ENCODE results near the gene HOXA4. TPM values are rescaled to one million over a fixed set of nuclear protein-coding genes. Genes with fewer than 3 reads are reported as not detected.

HOXA4 gene
- total and polyA plus RNA-seq, 10 of the 15 experiments (the other 5 are each of a cell fraction or from before 2014, with no cell fraction given) = 0.07 TPM; not detected in 9

GRCh38 chr7:27095897-27096767 is 34.4 kb downstream of the HOXA4 start, which contains the start of gene HOXA1:
HOXA1 (minus strand) TSS chr7:27096000; CDS start chr7:27095912, 88 bp downstream.
- RAD21 ChIA-PET (ENCODE audit: unreplicated experiment) = interaction anchor here (0.6 to 2.4 kb wide), 17 partner anchors 9 to 406 kb away, joined by 3 to 23 read pairs (median 4); partner anchors contain the start of gene SKAP2
- in situ Hi-C loops (cut with MboI) (no loop called here), intact Hi-C loops (cut with micrococcal nuclease; ENCODE audit: unreplicated experiment) (loop anchor here (2.0 kb wide), 1 partner anchor 239 kb away; no protein-coding TSS in a partner anchor)
- peak; percentile 48 for DNase-seq (ENCODE audit: low read depth, low spot score)
- no peaks in the 10 kb centered on the region for H3K9me3 ChIP-seq (replicated peaks; ENCODE audit: control insufficient read depth, insufficient read depth, low read length)
- POLR2A ChIA-PET = interaction anchor here (0.7 to 2.5 kb wide), 7 partner anchors 11 to 412 kb away, joined by 3 to 15 read pairs (median 4); partner anchors contain the start of gene SKAP2
- SMC1A ChIA-PET (ENCODE audit: uncharacterized antibody, unreplicated experiment) = interaction anchor here (0.6 to 7.9 kb wide), 10 partner anchors 10 to 242 kb away, joined by 3 to 110 read pairs (median 4); no protein-coding TSS in a partner anchor
- H3K36me3 ChIP-seq (ENCODE audit: control insufficient read depth in 2 of 2, insufficient read depth in 2 of 2, low read length in 1 of 2) = no peaks in the 10 kb centered on the region
- H3K79me2 ChIP-seq (ENCODE audit: control insufficient read depth, insufficient read depth, low read length) = no peaks in the 10 kb centered on the region
- FAIRE-seq = peak; percentile 83
- no peak within 1 kb of the TSS for H3K27ac ChIP-seq (ENCODE audit: control insufficient read depth, insufficient read depth)
- WGBS (ENCODE audit: insufficient coverage, insufficient replicate concordance, low lambda C conversion rate, missing lambda C conversion rate) = under 1% methylated on average over 60 of the region's 68 CpGs
- peak; percentile 92 for ATAC-seq
- peak within 1 kb of the TSS; percentile 82 for H2AFZ ChIP-seq (ENCODE audit: control insufficient read depth, low read depth, low read length)
- peak within 1 kb of the TSS; percentile 56 for H3K9ac ChIP-seq (ENCODE audit: control insufficient read depth, insufficient read depth, low read length)
- H3K4me1 ChIP-seq (ENCODE audit: control insufficient read depth, insufficient read depth, low read length) = peaks cover 6% of the 10 kb centered on the region
- BruUV-seq (replicated peaks) = TSS peak; percentile 63
- peak within 1 kb of the TSS; percentile 92 for H3K4me3 ChIP-seq
- H3K4me2 ChIP-seq (ENCODE audit: control insufficient read depth, insufficient read depth) = peak within 1 kb of the TSS; percentile 94
- CTCF ChIA-PET = interaction anchor here (0.6 to 2.2 kb wide), 10 partner anchors 9 to 416 kb away, joined by 3 to 10 read pairs (median 4); partner anchors contain the start of gene HOXA3
- H4K20me1 ChIP-seq (ENCODE audit: control insufficient read depth, insufficient read depth) = no peaks in the 10 kb centered on the region
- peaks cover 0 to 7% of the 10 kb centered on the region in 2 experiments; a peak in 3 of 4 replicates for H3K27me3 ChIP-seq (replicated peaks in 1 of 2; ENCODE audit: control insufficient read depth in 2 of 2, insufficient read depth in 2 of 2, low read length in 1 of 2)
- TF ChIP-seq ZNF274 (IDR thresholded peaks at IDR 0.05; ENCODE audit: insufficient read depth, insufficient read length) (no peak), CREB1 (IDR thresholded peaks at IDR 0.05; ENCODE audit: low read depth) (peak; percentile 21; the same call in 1 of the 2 replicates), SMC3 (IDR thresholded peaks at IDR 0.05; ENCODE audit: borderline replicate concordance, low read length) (no peak), NRF1 (conservative IDR thresholded peaks at IDR 0.05; ENCODE audit: low read depth, low read length) (no peak), NR2C1 (IDR thresholded peaks at IDR 0.05) (no peak), HSF1 (IDR thresholded peaks at IDR 0.05; ENCODE audit: low read depth, low read length) (no peak), PML (IDR thresholded peaks at IDR 0.05; ENCODE audit: low read length) (no peak), NKRF (conservative IDR thresholded peaks at IDR 0.05) (peak; percentile 71), FOXM1 (IDR thresholded peaks at IDR 0.05; ENCODE audit: low read depth, low read length) (no peak), CUX1 (IDR thresholded peaks at IDR 0.05; ENCODE audit: insufficient replicate concordance, low read depth, low read length) (no peak), IRF3 (IDR thresholded peaks at IDR 0.05) (no peak)
